HG03342 (cell line): ENCODE data around the gene LRR1.
A peak's percentile ranks its signal among the peaks of the same experiment; 100 is the strongest.
"Not testable (repeated sequence)": the region's sequence is repeated elsewhere in the genome, so short reads cannot be mapped to it uniquely, and the experiment has no call there.

Source experiments
- ATAC-seq: cut with Tn5 transposase; IDR thresholded peaks from one replicate; pipeline ENCODE4 v1.9.1; 2021; ENCODE audit warnings: mild to moderate bottlenecking, moderate library complexity; ENCODE audit not compliant: unreplicated experiment

The LRR1 gene

GRCh38 chr14:49623941-49624839, 25.4 kb downstream of the LRR1 start:
- ATAC-seq, result no peak

GRCh38 chr14:49633640-49634546, 35.2 kb downstream of the LRR1 start:
- ATAC-seq, result peak; percentile 75

- peak; percentile 37 for ATAC-seq
Measured at GRCh38 chr14:49634547-49635334, 36.0 kb downstream of the LRR1 start, which contains the start of gene DNAAF2. TSS of gene DNAAF2 (minus strand) at chr14:49635244. CDS start at chr14:49635149, 95 bp downstream.

GRCh38 chr14:49636866-49637265, 38.1 kb downstream of the LRR1 start:
- ATAC-seq, result no peak

DNA sequence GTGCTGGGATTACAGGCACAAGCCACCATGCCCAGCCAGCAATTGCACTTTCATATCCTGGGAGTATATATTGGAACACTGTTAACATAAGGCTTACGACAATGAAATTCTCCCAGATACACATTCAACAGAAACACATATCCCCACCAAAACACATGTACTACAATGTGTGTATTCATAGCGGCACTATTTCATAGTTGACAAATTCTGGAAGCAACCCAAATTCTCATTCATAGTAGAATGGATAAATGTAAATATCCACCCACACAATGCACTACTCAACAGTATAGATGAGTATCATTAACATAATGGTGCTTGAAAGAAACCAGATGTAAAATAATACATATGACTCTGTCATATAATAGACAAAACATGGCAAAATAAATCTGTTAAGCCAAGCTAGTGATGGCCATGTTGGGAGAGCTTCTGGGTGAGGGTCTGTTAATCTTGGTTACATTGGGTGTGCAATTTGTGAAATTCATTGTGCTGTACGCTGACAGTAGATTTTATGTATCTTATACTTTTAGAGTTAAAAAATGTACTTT, 38.9 kb downstream of the LRR1 start:
- ATAC-seq, result no peak

DNA sequence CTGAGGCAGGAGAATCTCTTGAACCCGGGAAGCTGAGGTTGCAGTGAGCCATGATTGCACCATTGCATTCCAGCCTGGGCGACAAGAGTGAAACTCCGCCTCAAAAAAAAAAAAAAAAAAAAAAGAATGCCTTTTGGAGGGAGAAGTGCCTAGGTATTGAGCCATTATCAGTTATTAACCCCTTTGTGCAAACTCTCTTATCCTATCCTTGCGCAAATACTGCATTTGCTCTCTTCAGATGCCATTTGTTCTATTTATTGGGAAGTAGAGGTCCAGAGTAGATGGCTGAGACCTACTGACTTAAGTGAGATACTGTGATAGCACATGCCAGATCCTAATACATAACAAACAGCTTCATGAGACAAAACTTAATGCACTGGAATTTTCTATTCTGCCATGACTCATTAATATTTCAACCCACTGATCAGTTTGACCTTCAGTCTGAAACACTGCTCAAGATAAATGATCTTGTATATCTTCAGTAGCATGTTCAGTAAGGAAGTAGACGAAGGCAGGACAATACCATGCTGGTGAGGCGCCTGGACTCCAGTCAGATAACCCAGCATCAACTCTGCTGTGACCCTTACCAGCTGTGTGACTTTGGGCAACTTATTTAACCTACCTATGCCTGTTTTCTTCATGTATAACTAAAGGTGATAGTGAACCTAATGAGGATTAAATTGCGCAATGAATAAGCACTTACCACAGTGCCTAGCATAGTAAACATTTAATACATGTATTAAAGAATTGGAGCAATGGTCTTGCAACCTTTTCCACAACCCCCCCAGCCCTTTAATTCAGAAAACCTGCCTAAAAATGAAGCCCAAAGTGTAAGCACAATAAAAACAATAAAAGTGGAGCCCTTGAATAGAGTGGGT, 42.0 kb downstream of the LRR1 start:
- no peak for ATAC-seq

- no peak for ATAC-seq
Measured at GRCh38 chr14:49641697-49642129, 43.0 kb downstream of the LRR1 start.

GRCh38 chr14:49642163-49642562, 43.4 kb downstream of the LRR1 start:
- ATAC-seq, result no peak

DNA sequence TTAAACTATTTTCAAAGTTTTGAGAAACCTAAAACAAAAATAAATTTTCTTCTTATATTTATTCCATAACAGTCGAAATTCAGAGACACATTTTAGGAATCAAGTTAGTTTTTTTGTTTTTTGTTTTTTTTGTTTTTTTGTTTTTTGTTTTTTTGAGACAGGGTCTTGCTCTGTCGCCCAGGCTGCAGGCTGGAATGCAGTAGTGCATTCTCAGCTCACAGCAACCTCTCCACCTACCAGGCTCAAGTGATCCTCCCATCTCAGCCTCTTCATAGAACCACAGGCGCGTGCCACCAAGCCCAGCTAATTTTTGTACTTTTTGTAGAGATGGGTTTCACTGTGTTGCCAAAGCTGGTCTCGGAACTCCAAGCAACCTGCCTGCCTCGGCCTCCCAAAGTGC, 54.8 kb downstream of the LRR1 start:
- ATAC-seq, result no peak

- ATAC-seq, result no peak
Measured at GRCh38 chr14:49654511-49654910, 55.8 kb downstream of the LRR1 start.

DNA sequence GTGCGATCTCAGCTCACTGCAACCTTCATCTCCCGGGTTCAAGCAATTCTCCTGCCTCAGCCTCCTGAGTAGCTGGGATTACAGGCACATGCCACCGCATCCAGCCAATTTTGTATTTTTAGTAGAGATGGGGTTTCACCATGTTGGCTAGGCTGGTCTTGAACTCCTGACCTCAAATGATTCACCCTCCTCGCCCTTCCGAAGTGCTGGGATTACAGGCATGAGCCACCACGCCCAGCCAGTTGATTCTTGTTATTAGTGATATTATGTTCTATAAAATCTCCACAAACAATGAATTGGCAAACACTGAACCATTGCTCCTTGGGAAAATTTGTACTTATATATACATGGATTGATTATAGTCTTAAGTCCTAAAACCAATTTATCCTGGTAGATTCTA, 58.8 kb downstream of the LRR1 start:
- ATAC-seq, result not testable (repeated sequence)

- ATAC-seq, result no peak
Measured at GRCh38 chr14:49659526-49660455, 61.1 kb downstream of the LRR1 start.
